Activated naive CD8-positive, alpha-beta T cell treated with anti-CD3 and anti-CD28 coated beads, Interleukin-2, amount 10 ng/mL, durations not matched to agents 7 days and 5 days (primary cell): ENCODE measurements around the gene CRHR2. TPM values are rescaled to one million over a fixed set of nuclear protein-coding genes. Genes with fewer than 3 reads are reported as not detected.

Experiments
- ATAC-seq: fragments of 150-1000 bp; cut with Tn5 transposase; one replicate; pipeline ENCODE4 v1.10.0; 2021; ENCODE audit warnings: low read depth, moderate library complexity
- POLR2A ChIA-PET: fragments of 350-600 bp; sonication (Branson Sonifier 250); formaldehyde crosslinking; loops from one replicate; lab custom pipeline; 2021; ENCODE audit warnings: antibody characterized with exemption; lab: Charles Lee
- DNase-seq: peaks from one replicate; pipeline ENCODE4 v3.0.0; 2021
- H3K27ac Mint-ChIP-seq: one replicate; pipeline ENCODE4 v1.8.0; 2022; ENCODE audit warnings: mild to moderate bottlenecking, mixed read lengths
- H3K27me3 Mint-ChIP-seq: one replicate; pipeline ENCODE4 v1.8.0; 2022; ENCODE audit warnings: mild to moderate bottlenecking, moderate library complexity, mixed read lengths
- H3K36me3 Mint-ChIP-seq: one replicate; pipeline ENCODE4 v1.8.0; 2021; ENCODE audit warnings: mild to moderate bottlenecking, mixed read lengths
- H3K4me1 Mint-ChIP-seq: one replicate; pipeline ENCODE4 v1.8.0; 2021; ENCODE audit warnings: mixed read lengths
- H3K4me3 Mint-ChIP-seq: one replicate; pipeline ENCODE4 v1.8.0; 2022; ENCODE audit warnings: mild to moderate bottlenecking, moderate library complexity, mixed read lengths
- H3K9me3 Mint-ChIP-seq: one replicate; pipeline ENCODE4 v1.8.0; 2021; ENCODE audit warnings: mixed read lengths
- total RNA-seq, 2 experiments: library from RNA; stranded (reverse); gene quantifications; one replicate each; pipeline ENCODE4 v1.2.3, GENCODE V29; 2021

Gene CRHR2
- total RNA-seq, 2 experiments from 2014 or later: not detected

GRCh38 chr7:30683306-30683705 is 1.1 kb upstream of the CRHR2 start:
- H3K36me3 Mint-ChIP-seq: no peaks in the 10 kb centered on the region
- H3K4me3 Mint-ChIP-seq: no peak overlapping the region
- DNase-seq: no peak
- H3K9me3 Mint-ChIP-seq: no peaks in the 10 kb centered on the region
- H3K4me1 Mint-ChIP-seq: peaks cover 11% of the 10 kb centered on the region
- H3K27me3 Mint-ChIP-seq: peaks cover 59% of the 10 kb centered on the region
- no peak for ATAC-seq
- no peak overlapping the region for H3K27ac Mint-ChIP-seq
- POLR2A ChIA-PET: no interaction called here

- no peak overlapping the region for H3K27ac Mint-ChIP-seq
- peak overlapping the region; percentile 58 for H3K4me3 Mint-ChIP-seq
- H3K9me3 Mint-ChIP-seq: no peaks in the 10 kb centered on the region
- ATAC-seq: peak; percentile 20
- peak; percentile 41 for DNase-seq
- peaks cover 60% of the 10 kb centered on the region for H3K27me3 Mint-ChIP-seq
- H3K36me3 Mint-ChIP-seq: no peaks in the 10 kb centered on the region
- POLR2A ChIA-PET: no interaction called here
- H3K4me1 Mint-ChIP-seq: peaks cover 9% of the 10 kb centered on the region
These were observed 443 bp downstream of the CRHR2 start for GRCh38 chr7:30681815-30682211.

- no peaks in the 10 kb centered on the region for H3K36me3 Mint-ChIP-seq
- peak overlapping the region; percentile 42 for H3K4me3 Mint-ChIP-seq
- H3K27ac Mint-ChIP-seq: no peak overlapping the region
- ATAC-seq (no peak), DNase-seq (no peak)
- H3K9me3 Mint-ChIP-seq: no peaks in the 10 kb centered on the region
- POLR2A ChIA-PET: no interaction called here
- H3K27me3 Mint-ChIP-seq: peaks cover 61% of the 10 kb centered on the region
- H3K4me1 Mint-ChIP-seq: peaks cover 9% of the 10 kb centered on the region
These were observed 892 bp downstream of the CRHR2 start for GRCh38 chr7:30681331-30681797.

DNA sequence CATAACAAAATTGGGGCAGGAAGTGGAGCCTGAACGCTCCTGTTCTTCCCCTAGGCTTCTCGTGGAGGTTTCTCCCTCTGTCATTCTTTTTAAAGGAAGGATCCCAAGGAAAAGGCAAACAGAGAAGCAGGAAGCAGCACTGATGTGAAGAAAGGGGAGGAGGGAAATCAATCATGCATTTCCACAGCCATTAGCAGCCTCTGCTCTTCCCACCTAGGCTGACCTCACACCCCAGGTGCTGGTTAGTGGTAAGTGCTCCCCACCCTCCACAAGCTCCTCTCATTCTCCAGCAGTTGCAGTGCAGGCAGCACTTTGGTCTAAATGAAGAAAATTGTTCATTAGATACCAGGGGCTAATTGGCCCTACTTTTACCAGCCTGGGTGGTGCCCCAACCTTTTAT is 2.6 kb downstream of the CRHR2 start:
- Mint-ChIP-seq H3K27me3 (peaks cover 56% of the 10 kb centered on the region), H3K4me1 (peaks cover 9% of the 10 kb centered on the region), H3K27ac (no peak overlapping the region), H3K4me3 (no peak overlapping the region), H3K9me3 (no peaks in the 10 kb centered on the region), H3K36me3 (no peaks in the 10 kb centered on the region)
- POLR2A ChIA-PET: no interaction called here
- no peak for DNase-seq
- no peak for ATAC-seq

- POLR2A ChIA-PET: no interaction called here
- no peaks in the 10 kb centered on the region for H3K9me3 Mint-ChIP-seq
- no peak overlapping the region for H3K4me3 Mint-ChIP-seq
- no peak overlapping the region for H3K27ac Mint-ChIP-seq
- no peak for DNase-seq
- peaks cover 48% of the 10 kb centered on the region for H3K27me3 Mint-ChIP-seq
- no peaks in the 10 kb centered on the region for H3K36me3 Mint-ChIP-seq
- peaks cover 9% of the 10 kb centered on the region for H3K4me1 Mint-ChIP-seq
- no peak for ATAC-seq
These were observed 3.5 kb downstream of the CRHR2 start for GRCh38 chr7:30678805-30679204.

- POLR2A ChIA-PET: no interaction called here
- no peak overlapping the region for H3K27ac Mint-ChIP-seq
- ATAC-seq (no peak), DNase-seq (no peak)
- H3K27me3 Mint-ChIP-seq: peaks cover 14% of the 10 kb centered on the region
- H3K4me3 Mint-ChIP-seq: no peak overlapping the region
- H3K4me1 Mint-ChIP-seq: no peaks in the 10 kb centered on the region
- H3K9me3 Mint-ChIP-seq: no peaks in the 10 kb centered on the region
- no peaks in the 10 kb centered on the region for H3K36me3 Mint-ChIP-seq
These were observed 7.4 kb downstream of the CRHR2 start for GRCh38 chr7:30674876-30675275.

DNA sequence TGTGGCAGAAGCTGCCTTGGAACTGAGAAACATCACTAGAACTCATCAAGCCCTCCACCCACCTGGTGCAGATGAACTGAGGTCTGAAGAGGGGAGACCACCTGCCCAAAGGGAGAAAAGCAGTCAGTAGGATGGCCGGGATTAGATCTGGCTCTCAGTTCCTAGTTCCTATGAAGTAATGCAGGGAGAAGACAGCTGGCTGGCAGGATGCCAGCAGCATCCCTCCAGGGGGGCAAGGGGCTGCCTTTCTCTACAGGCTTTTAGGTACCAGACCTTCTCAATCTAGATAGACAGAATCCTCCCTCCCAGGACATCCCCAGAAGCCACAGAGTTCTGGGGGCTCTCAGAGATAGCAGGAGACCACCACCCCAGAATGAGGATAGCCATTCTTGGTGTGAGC is 7.8 kb downstream of the CRHR2 start:
- Mint-ChIP-seq H3K27me3 (peaks cover 12% of the 10 kb centered on the region), H3K4me1 (no peaks in the 10 kb centered on the region), H3K27ac (no peak overlapping the region), H3K36me3 (no peaks in the 10 kb centered on the region), H3K4me3 (no peak overlapping the region), H3K9me3 (no peaks in the 10 kb centered on the region)
- no peak for ATAC-seq
- POLR2A ChIA-PET: no interaction called here
- DNase-seq: no peak

GRCh38 chr7:30671793-30672465 is 10.3 kb downstream of the CRHR2 start:
- Mint-ChIP-seq H3K36me3 (no peaks in the 10 kb centered on the region), H3K9me3 (no peaks in the 10 kb centered on the region), H3K4me3 (no peak overlapping the region), H3K4me1 (no peaks in the 10 kb centered on the region), H3K27ac (no peak overlapping the region), H3K27me3 (peaks cover 2% of the 10 kb centered on the region)
- POLR2A ChIA-PET: no interaction called here
- ATAC-seq: no peak
- peak; percentile 51 for DNase-seq

- ATAC-seq (no peak), DNase-seq (no peak)
- no peak overlapping the region for H3K4me3 Mint-ChIP-seq
- H3K27ac Mint-ChIP-seq: no peak overlapping the region
- no peaks in the 10 kb centered on the region for H3K9me3 Mint-ChIP-seq
- no peaks in the 10 kb centered on the region for H3K36me3 Mint-ChIP-seq
- no peaks in the 10 kb centered on the region for H3K27me3 Mint-ChIP-seq
- H3K4me1 Mint-ChIP-seq: no peaks in the 10 kb centered on the region
- POLR2A ChIA-PET: no interaction called here
These were observed 14.2 kb downstream of the CRHR2 start for GRCh38 chr7:30668102-30668501.

DNA sequence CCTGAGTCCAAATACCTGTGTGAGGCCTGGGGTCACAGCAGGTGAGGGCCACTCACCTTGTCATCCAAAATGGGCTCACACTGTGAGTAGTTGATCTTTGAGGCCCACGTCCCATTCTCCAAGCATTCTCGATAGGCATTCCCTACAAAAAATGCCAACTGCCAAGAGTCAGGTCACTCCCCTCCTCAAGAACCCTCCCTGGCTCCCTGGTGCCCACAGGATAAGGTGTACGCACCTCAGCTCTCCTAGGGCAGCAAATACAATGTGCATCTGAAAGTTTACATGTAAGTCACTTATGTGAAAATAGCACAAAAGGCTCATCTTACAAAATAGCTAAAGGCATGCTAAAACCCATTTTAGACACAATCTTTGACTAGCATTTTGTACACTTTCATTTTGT is 15.1 kb downstream of the CRHR2 start:
- Mint-ChIP-seq H3K27ac (no peak overlapping the region), H3K4me1 (no peaks in the 10 kb centered on the region), H3K9me3 (no peaks in the 10 kb centered on the region), H3K27me3 (no peaks in the 10 kb centered on the region), H3K4me3 (no peak overlapping the region), H3K36me3 (no peaks in the 10 kb centered on the region)
- no peak for DNase-seq
- POLR2A ChIA-PET: no interaction called here
- no peak for ATAC-seq

GRCh38 chr7:30665449-30665848 is 16.8 kb downstream of the CRHR2 start:
- H3K4me1 Mint-ChIP-seq: no peaks in the 10 kb centered on the region
- H3K27ac Mint-ChIP-seq: no peak overlapping the region
- no peaks in the 10 kb centered on the region for H3K9me3 Mint-ChIP-seq
- H3K27me3 Mint-ChIP-seq: no peaks in the 10 kb centered on the region
- no peaks in the 10 kb centered on the region for H3K36me3 Mint-ChIP-seq
- ATAC-seq (no peak), DNase-seq (no peak)
- H3K4me3 Mint-ChIP-seq: no peak overlapping the region
- POLR2A ChIA-PET: no interaction called here

DNA sequence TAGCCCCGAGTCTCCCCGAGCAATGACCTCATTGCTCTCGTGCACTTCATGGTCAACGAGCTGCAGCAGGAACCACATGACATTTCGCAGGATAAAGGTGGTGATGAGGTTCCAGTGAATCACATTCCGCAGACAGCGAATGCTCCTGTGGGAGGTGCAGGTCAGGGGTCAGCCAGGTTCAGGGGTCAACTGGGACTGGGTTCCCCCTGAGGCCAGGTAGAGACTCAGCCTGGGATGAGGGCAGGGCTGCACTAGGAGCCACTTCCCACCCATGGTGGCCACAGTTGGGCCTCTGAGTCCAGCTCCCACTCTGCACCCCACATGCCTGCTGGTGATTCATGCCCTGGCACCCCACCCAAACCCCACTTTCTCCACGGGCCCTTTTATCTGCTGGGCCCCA is 17.2 kb downstream of the CRHR2 start:
- H3K4me1 Mint-ChIP-seq: no peaks in the 10 kb centered on the region
- no peak for ATAC-seq
- H3K9me3 Mint-ChIP-seq: no peaks in the 10 kb centered on the region
- no peak for DNase-seq
- no peaks in the 10 kb centered on the region for H3K27me3 Mint-ChIP-seq
- no peak overlapping the region for H3K4me3 Mint-ChIP-seq
- POLR2A ChIA-PET: no interaction called here
- no peak overlapping the region for H3K27ac Mint-ChIP-seq
- H3K36me3 Mint-ChIP-seq: no peaks in the 10 kb centered on the region

- ATAC-seq (no peak), DNase-seq (no peak)
- Mint-ChIP-seq H3K4me3 (no peak overlapping the region), H3K36me3 (no peaks in the 10 kb centered on the region), H3K27me3 (no peaks in the 10 kb centered on the region), H3K27ac (no peak overlapping the region), H3K9me3 (no peaks in the 10 kb centered on the region), H3K4me1 (no peaks in the 10 kb centered on the region)
- POLR2A ChIA-PET: no interaction called here
These were observed 17.9 kb downstream of the CRHR2 start for GRCh38 chr7:30664184-30664885.

DNA sequence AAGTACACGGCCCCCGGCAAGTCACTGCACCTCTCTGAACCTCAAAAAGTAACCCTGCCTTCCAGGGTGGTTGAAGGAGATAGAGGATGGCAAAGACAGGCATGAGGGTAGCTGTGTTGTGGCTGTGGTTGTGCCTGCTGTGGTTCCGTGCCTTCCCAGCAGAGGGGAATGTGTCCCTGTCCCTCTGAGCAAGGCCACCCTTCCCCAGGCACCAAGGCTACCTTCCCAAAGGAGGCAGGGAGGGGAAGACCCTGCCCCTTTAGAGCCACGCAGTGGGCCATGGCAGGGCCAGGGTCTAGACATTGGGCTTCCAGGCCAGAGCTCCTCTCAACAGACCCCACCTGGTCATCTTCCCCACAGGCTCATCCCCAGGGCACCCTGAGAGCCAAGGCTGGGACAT is 18.8 kb downstream of the CRHR2 start:
- Mint-ChIP-seq H3K4me1 (peaks cover 2% of the 10 kb centered on the region), H3K9me3 (no peaks in the 10 kb centered on the region), H3K4me3 (no peak overlapping the region), H3K36me3 (no peaks in the 10 kb centered on the region), H3K27me3 (no peaks in the 10 kb centered on the region), H3K27ac (no peak overlapping the region)
- ATAC-seq: no peak
- no peak for DNase-seq
- POLR2A ChIA-PET: no interaction called here
